Measurements from ENCODE around the gene GPR52. TPM values are rescaled to one million over a fixed set of nuclear protein-coding genes. Genes with fewer than 3 reads are reported as not detected.

Gene GPR52
- total and polyA plus RNA-seq, 2 of the 13 experiments (the other 11 are each of a cell fraction or from before 2014, with no cell fraction given) = 0.25 to 1.5 TPM

DNA sequence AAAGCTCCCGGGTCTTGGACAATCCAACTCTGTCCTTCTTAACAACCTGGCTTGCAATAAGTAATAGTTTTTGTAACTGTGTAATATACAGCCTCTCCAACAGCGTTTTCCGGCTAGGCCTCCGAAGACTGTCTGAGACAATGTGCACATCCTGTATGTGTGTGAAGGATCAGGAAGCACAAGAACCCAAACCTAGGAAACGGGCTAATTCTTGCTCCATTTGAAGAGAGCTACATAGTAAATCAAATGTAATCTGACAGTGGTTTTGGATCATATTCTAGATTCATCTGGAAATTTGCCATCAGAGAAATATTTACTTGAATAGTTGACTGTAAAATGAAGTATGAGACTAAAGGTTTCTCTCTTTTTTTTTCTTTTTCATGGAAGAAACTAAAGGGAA lies 1.2 kb downstream of the GPR52 start:
- no TSS peak for BruUV-seq (replicated peaks)
- no peaks in the 10 kb centered on the region for H3K79me2 ChIP-seq (ENCODE audit: insufficient read depth, low read length)
- H3K9ac ChIP-seq (ENCODE audit: insufficient read depth, low read depth, low read length) = no peak overlapping the region
- DNase-seq (ENCODE audit: low spot score) = no peak
- no peaks in the 10 kb centered on the region for H3K36me3 ChIP-seq (replicated peaks in 1 of 2; ENCODE audit: control insufficient read depth in 1 of 2, insufficient read depth in 2 of 2, low read length in 2 of 2)
- in situ Hi-C loops (cut with HindIII; ENCODE audit: extremely low pct_ligation_motif_present, low pct_unique_long_range_greater_than_20kb) = no loop called here
- no peak overlapping the region for H3K27ac ChIP-seq (ENCODE audit: extremely low read length, insufficient read depth, low read length)
- H4K20me1 ChIP-seq (ENCODE audit: insufficient read depth, low read length) = no peaks in the 10 kb centered on the region
- intact Hi-C loops (cut with micrococcal nuclease; ENCODE audit: unreplicated experiment) = no loop called here
- ChIA-PET CTCF (ENCODE audit: low intra/inter-chr PET ratio, low total read pairs) (no interaction called here), POLR2A (no interaction called here)
- no peak overlapping the region for H3K4me2 ChIP-seq (ENCODE audit: low read depth, low read length)
- no peak overlapping the region for H3K4me3 ChIP-seq (replicated peaks in 1 of 3; ENCODE audit: insufficient read depth in 1 of 3, low read depth in 2 of 3, low read length in 3 of 3)
- TF ChIP-seq KDM4B (CRISPR knock-in tag; IDR thresholded peaks at IDR 0.05) (no peak), TBX2 (CRISPR knock-in tag; IDR thresholded peaks at IDR 0.05; ENCODE audit: borderline replicate concordance) (no peak), ZNF672 (CRISPR knock-in tag; IDR thresholded peaks at IDR 0.05) (no peak), MTF2 (CRISPR knock-in tag; IDR thresholded peaks at IDR 0.05; ENCODE audit: borderline replicate concordance) (no peak), ZNF670 (CRISPR knock-in tag; IDR thresholded peaks at IDR 0.05; ENCODE audit: borderline replicate concordance) (no peak), ZNF264 (CRISPR knock-in tag; IDR thresholded peaks at IDR 0.05) (no peak)
- H3K4me1 ChIP-seq (ENCODE audit: insufficient read depth, low read length) = no peaks in the 10 kb centered on the region
- H3K9me3 ChIP-seq (ENCODE audit: low read length) = no peaks in the 10 kb centered on the region
- no peak for FAIRE-seq
- H3K27me3 ChIP-seq (ENCODE audit: control insufficient read depth in 1 of 2, insufficient read depth in 2 of 2, low read length in 2 of 2) = no peaks in the 10 kb centered on the region
- no peak for ATAC-seq
- 94% methylated on average over 5 of the region's 5 CpGs for WGBS (ENCODE audit: low lambda C conversion rate)
- no peak overlapping the region for H2AFZ ChIP-seq (ENCODE audit: low read length)

DNA sequence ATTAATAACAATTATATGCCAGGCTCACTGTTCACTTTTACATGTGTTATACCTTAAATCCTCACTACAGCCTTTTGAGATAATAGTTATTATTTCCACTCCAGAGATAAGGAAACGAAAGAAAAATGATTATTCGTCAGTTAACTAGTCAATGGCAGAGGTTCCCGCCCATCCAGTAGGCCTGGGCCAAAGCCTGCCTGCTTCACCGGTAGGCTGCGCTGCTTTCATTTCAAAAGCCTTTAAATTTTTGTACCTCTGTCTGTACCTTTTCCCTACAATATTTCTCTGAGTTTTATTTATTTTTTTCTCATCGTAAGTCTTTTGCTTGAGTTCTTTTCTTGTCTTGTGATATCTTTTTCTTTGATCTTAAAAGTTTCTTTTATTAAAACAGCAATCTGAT lies 3.6 kb downstream of the GPR52 start:
- 96% methylated on average over 6 of the region's 6 CpGs for WGBS (ENCODE audit: low lambda C conversion rate)
- Histone ChIP-seq H3K9me3 (ENCODE audit: low read length) (no peaks in the 10 kb centered on the region), H3K4me2 (ENCODE audit: low read depth, low read length) (no peak overlapping the region), H3K36me3 (replicated peaks in 1 of 2; ENCODE audit: control insufficient read depth in 1 of 2, insufficient read depth in 2 of 2, low read length in 2 of 2) (no peaks in the 10 kb centered on the region), H3K27ac (ENCODE audit: extremely low read length, insufficient read depth, low read length) (no peak overlapping the region), H3K9ac (ENCODE audit: insufficient read depth, low read depth, low read length) (no peak overlapping the region), H2AFZ (ENCODE audit: low read length) (no peak overlapping the region), H3K4me1 (ENCODE audit: insufficient read depth, low read length) (no peaks in the 10 kb centered on the region), H4K20me1 (ENCODE audit: insufficient read depth, low read length) (no peaks in the 10 kb centered on the region), H3K4me3 (replicated peaks in 1 of 3; ENCODE audit: insufficient read depth in 1 of 3, low read depth in 2 of 3, low read length in 3 of 3) (no peak overlapping the region), H3K79me2 (ENCODE audit: insufficient read depth, low read length) (no peaks in the 10 kb centered on the region), H3K27me3 (ENCODE audit: control insufficient read depth in 1 of 2, insufficient read depth in 2 of 2, low read length in 2 of 2) (no peaks in the 10 kb centered on the region)
- no peak for DNase-seq (ENCODE audit: low spot score)
- ChIA-PET POLR2A (no interaction called here), CTCF (ENCODE audit: low intra/inter-chr PET ratio, low total read pairs) (no interaction called here)
- in situ Hi-C loops (cut with HindIII; ENCODE audit: extremely low pct_ligation_motif_present, low pct_unique_long_range_greater_than_20kb) (no loop called here), intact Hi-C loops (cut with micrococcal nuclease; ENCODE audit: unreplicated experiment) (no loop called here)
- no peak for TF ChIP-seq GABPB1 (CRISPR knock-in tag; IDR thresholded peaks at IDR 0.05)
- TF ChIP-seq THAP11 (CRISPR knock-in tag; IDR thresholded peaks at IDR 0.05) = no peak
- no peak for TF ChIP-seq ZKSCAN1 (IDR thresholded peaks at IDR 0.05; ENCODE audit: low read length)
- TF ChIP-seq CHD4 (IDR thresholded peaks at IDR 0.05; ENCODE audit: borderline replicate concordance, low read length) = no peak
- TF ChIP-seq, protein P1, sequence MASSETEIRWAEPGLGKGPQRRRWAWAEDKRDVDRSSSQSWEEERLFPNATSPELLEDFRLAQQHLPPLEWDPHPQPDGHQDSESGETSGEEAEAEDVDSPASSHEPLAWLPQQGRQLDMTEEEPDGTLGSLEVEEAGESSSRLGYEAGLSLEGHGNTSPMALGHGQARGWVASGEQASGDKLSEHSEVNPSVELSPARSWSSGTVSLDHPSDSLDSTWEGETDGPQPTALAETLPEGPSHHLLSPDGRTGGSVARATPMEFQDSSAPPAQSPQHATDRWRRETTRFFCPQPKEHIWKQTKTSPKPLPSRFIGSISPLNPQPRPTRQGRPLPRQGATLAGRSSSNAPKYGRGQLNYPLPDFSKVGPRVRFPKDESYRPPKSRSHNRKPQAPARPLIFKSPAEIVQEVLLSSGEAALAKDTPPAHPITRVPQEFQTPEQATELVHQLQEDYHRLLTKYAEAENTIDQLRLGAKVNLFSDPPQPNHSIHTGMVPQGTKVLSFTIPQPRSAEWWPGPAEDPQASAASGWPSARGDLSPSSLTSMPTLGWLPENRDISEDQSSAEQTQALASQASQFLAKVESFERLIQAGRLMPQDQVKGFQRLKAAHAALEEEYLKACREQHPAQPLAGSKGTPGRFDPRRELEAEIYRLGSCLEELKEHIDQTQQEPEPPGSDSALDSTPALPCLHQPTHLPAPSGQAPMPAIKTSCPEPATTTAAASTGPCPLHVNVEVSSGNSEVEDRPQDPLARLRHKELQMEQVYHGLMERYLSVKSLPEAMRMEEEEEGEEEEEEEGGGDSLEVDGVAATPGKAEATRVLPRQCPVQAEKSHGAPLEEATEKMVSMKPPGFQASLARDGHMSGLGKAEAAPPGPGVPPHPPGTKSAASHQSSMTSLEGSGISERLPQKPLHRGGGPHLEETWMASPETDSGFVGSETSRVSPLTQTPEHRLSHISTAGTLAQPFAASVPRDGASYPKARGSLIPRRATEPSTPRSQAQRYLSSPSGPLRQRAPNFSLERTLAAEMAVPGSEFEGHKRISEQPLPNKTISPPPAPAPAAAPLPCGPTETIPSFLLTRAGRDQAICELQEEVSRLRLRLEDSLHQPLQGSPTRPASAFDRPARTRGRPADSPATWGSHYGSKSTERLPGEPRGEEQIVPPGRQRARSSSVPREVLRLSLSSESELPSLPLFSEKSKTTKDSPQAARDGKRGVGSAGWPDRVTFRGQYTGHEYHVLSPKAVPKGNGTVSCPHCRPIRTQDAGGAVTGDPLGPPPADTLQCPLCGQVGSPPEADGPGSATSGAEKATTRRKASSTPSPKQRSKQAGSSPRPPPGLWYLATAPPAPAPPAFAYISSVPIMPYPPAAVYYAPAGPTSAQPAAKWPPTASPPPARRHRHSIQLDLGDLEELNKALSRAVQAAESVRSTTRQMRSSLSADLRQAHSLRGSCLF (CRISPR knock-in tag; IDR thresholded peaks at IDR 0.05; ENCODE audit: borderline replicate concordance) = no peak
- BruUV-seq (replicated peaks) = no TSS peak
- ATAC-seq = no peak
- no peak for FAIRE-seq
